Stimulated activated CD4-positive, alpha-beta T cell treated with anti-CD3 and anti-CD28 coated beads, Interleukin-1b, Interleukin-23, amount 100 ng/mL, for 24 hours (primary cell): ENCODE results near the gene HDAC10.

Source experiments
- DNase-seq, 4 experiments: peaks; one replicate each; pipeline ENCODE4 v3.0.0-alpha.2; 2020; ENCODE audit warnings: low read depth in 4 of 4, low spot score in 1 of 4

HDAC10 gene

GRCh38 chr22:50250555-50251476, at the start of gene HDAC10:
Gene HDAC10, minus strand, starts transcription at chr22:50251265. Its CDS starts 233 bp downstream, at chr22:50251032.
- DNase-seq: peak in 3 of 4 experiments; percentile 56 to 81 (median 76)

- no peak for DNase-seq
Measured at GRCh38 chr22:50300620-50301257, 49.7 kb upstream of the HDAC10 start.

- no peak for DNase-seq
Measured at GRCh38 chr22:50299785-50300619, 48.9 kb upstream of the HDAC10 start.

GRCh38 chr22:50298937-50299784, 48.1 kb upstream of the HDAC10 start:
- no peak for DNase-seq

- no peak for DNase-seq
Measured at GRCh38 chr22:50298266-50298637, 47.2 kb upstream of the HDAC10 start.

- no peak for DNase-seq
Measured at GRCh38 chr22:50297510-50298265, 46.6 kb upstream of the HDAC10 start.

GRCh38 chr22:50296658-50297490, 45.8 kb upstream of the HDAC10 start:
- DNase-seq: no peak

- no peak for DNase-seq
Measured at GRCh38 chr22:50294319-50294656, 43.2 kb upstream of the HDAC10 start.

- DNase-seq: no peak
Measured at GRCh38 chr22:50293441-50294318, 42.6 kb upstream of the HDAC10 start.

- no peak for DNase-seq
Measured at GRCh38 chr22:50292643-50293440, 41.8 kb upstream of the HDAC10 start.

- DNase-seq: no peak
Measured at GRCh38 chr22:50289942-50290630, 39.0 kb upstream of the HDAC10 start.

GRCh38 chr22:50289151-50289941, 38.3 kb upstream of the HDAC10 start:
- DNase-seq: no peak

- no peak for DNase-seq
Measured at GRCh38 chr22:50287731-50288130, 36.7 kb upstream of the HDAC10 start.

- DNase-seq: no peak
Measured at GRCh38 chr22:50286701-50287318, 35.7 kb upstream of the HDAC10 start.

- DNase-seq: no peak
Measured at GRCh38 chr22:50286275-50286674, 35.2 kb upstream of the HDAC10 start.
